Stimulated activated CD4-positive, alpha-beta T cell treated with anti-CD3 and anti-CD28 coated beads, TNF-alpha, amount 100 ng/mL, for 1 hour (primary cell): ENCODE results near the gene CENPP.
"Not testable (repeated sequence)": the region's sequence is repeated elsewhere in the genome, so short reads cannot be mapped to it uniquely, and the experiment has no call there.

Experiments used
- DNase-seq, 3 donors: peaks; one replicate each; pipeline ENCODE4 v3.0.0-alpha.2; 2020; ENCODE audit warnings: low read depth in 3 of 3, low spot score in 1 of 3

Gene CENPP

GRCh38 chr9:92529124-92529523 lies 203.4 kb downstream of the CENPP start:
- DNase-seq: no peak

DNA sequence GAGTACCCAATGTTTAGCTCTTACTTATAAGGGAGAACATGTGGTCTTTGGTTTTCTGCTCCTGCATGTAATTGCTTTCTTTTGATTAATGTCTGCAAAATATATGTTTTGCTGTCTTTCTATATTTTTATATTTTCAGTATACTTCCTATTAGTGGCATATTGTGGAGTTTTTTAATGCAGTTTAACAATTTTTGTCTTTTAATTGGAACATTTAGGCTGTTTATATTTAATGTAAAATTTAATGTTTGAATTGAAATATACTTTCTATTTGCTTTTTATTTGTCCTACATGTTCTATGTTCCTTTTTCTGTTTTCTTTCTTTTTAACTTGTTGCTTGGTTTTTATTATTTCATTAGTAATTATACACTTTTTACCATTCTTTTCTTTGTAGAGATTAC lies 205.1 kb downstream of the CENPP start:
- no peak for DNase-seq

DNA sequence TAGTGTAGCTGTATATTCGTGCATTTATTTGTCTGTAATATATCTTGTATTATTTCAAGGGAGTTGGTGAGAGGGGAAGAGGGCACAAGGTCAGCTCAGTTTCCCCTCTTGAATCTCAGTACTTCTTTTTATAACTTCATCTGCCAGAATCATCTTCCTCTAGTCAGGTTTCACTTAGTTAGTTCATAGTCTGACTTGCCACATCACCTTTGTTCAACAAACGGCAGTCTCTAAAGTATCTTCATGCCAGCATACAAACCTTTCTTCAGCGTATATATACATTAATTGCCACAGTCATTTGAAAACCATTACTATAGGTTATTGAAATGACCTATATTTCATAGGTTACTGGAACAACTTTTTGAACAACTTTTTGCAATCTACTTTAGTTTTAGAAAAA lies 208.5 kb downstream of the CENPP start:
- DNase-seq: no peak

- DNase-seq: no peak
These were observed 208.9 kb downstream of the CENPP start for GRCh38 chr9:92534674-92535073.

- no peak for DNase-seq
These were observed 210.4 kb downstream of the CENPP start, which contains the start of gene ECM2 for GRCh38 chr9:92535940-92536850. TSS of gene ECM2 (minus strand) at chr9:92535990. CDS start at chr9:92522866, 13,124 bp downstream.

- no peak for DNase-seq
These were observed 212.8 kb downstream of the CENPP start for GRCh38 chr9:92538541-92538940.

DNA sequence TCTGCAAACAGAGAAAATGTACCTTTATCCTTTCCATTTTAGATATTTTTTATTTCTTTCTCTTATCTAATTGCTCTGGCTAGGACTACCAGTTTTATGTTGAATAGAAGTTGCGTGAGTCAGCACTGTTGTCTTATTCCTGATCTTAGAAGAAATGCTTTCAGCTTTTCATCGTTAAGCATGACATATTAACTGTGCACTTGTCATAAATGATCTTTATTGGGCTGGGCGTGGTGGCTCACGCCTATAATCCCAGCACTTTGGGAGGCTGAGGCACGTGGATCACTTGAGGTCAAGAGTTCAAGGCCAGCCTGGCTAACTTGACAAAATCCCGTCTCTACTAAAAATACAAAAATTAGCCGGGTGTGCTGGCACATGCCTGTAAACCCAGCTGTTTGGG lies 218.2 kb downstream of the CENPP start:
- no peak for DNase-seq

GRCh38 chr9:92545002-92545510 lies 219.3 kb downstream of the CENPP start:
- DNase-seq: no peak

- no peak for DNase-seq
These were observed 221.6 kb downstream of the CENPP start for GRCh38 chr9:92547356-92547755.

DNA sequence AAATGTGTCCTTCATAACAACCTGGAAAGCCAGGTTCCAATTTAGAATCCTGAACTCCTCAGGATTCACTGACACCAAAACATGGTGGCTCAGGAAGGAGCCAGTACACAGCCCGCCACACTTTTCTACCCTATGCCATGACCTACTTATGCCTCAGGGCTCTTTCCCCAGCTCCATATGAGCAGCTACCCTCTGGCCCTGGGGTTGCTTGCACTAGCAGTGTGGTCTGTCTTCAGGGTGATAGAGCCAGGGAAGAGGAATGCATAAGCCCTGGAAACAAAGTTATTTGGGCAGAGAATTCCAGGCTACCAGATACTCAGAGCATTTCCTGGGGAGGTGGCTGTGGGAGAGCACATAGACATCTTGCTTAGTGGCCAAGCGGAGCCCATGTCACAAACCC lies 225.0 kb downstream of the CENPP start:
- no peak for DNase-seq

- no peak for DNase-seq
These were observed 233.0 kb downstream of the CENPP start for GRCh38 chr9:92558612-92559374.

GRCh38 chr9:92561374-92562330 lies 235.9 kb downstream of the CENPP start:
- DNase-seq: no peak

- DNase-seq: no peak
These were observed 236.8 kb downstream of the CENPP start for GRCh38 chr9:92562461-92562967.

- DNase-seq: no peak
These were observed 237.7 kb downstream of the CENPP start for GRCh38 chr9:92563116-92564100.

GRCh38 chr9:92564504-92564903 lies 238.8 kb downstream of the CENPP start:
- DNase-seq: no peak

- no peak for DNase-seq
These were observed 239.2 kb downstream of the CENPP start for GRCh38 chr9:92564982-92565381.

DNA sequence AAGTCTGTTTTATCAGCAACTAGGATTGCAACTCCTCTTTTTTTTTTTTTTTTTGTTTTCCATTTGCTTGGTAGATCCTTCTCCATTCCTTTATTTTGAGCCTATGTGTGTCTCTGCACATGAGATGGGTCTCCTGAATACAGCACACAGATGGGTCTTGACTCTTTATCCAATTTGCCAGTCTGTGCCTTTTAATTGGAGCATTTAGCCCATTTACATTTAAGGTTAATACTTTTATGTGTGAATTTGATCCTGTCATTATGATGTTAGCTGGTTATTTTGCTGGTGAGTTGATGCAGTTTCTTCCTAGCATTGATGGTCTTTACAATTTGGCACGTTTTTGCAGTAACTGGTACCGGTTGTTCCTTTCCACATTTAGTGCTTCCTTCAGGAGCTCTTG lies 246.1 kb downstream of the CENPP start:
- DNase-seq: not testable (repeated sequence)

DNA sequence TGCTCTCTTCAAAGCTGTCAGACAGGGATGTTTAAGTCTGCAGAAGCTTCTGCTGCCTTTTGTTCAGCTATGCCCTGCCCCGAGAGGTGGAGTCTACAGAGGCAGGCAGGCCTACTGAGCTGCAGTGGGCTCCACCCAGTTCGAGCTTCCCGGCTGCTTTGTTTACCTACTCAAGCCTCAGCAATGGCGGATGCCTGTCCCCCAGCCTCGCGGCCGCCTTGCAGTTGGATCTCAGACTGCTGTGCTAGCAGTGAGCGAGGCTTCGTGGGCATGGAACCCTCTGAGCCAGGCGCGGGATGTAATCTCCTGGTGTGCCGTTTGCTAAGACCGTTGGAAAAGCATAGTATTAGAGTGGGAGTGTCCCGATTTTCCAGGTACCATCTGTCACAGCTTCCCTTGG lies 247.9 kb downstream of the CENPP start:
- DNase-seq: not testable (repeated sequence)

DNA sequence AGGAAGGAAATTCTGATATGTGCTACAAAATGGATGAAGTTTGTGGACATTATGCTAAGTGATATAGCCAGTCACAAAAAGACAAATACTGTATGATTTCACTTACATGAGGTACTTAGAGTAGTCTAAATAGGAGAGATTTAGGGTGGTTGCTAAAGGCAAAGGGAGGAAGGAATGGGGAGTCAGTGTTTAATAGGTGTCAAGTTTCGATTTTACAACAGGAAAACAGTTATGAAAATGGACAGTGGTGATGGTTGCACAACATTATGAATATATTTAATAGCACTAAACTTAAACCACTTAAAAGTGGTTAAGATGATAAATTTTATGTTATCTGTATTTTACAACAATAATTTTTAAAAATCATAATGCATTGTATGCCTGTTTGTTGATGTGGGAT lies 250.4 kb downstream of the CENPP start:
- DNase-seq: no peak
